AG08396 (cell line): Measurements from ENCODE around the gene ZC3H6.
"Not testable (repeated sequence)": the region's sequence is repeated elsewhere in the genome, so short reads cannot be mapped to it uniquely, and the experiment has no call there.

Experiments used
- DNase-seq: peaks from one replicate; pipeline ENCODE4 v3.0.0; 2012; ENCODE audit warnings: low spot score, mixed read lengths

The ZC3H6 gene

GRCh38 chr2:112321375-112322320, 46.3 kb downstream of the ZC3H6 start:
- DNase-seq: no peak

GRCh38 chr2:112322919-112323318, 47.5 kb downstream of the ZC3H6 start:
- no peak for DNase-seq

- no peak for DNase-seq
Measured at GRCh38 chr2:112332123-112332696, 56.8 kb downstream of the ZC3H6 start.

- no peak for DNase-seq
Measured at GRCh38 chr2:112335600-112335999, 60.2 kb downstream of the ZC3H6 start.

GRCh38 chr2:112339986-112340385, 64.6 kb downstream of the ZC3H6 start:
- no peak for DNase-seq

- no peak for DNase-seq
Measured at GRCh38 chr2:112340475-112341267, 65.3 kb downstream of the ZC3H6 start.

- DNase-seq: no peak
Measured at GRCh38 chr2:112342067-112342550, 66.7 kb downstream of the ZC3H6 start.

- DNase-seq: no peak
Measured at GRCh38 chr2:112343827-112344585, 68.6 kb downstream of the ZC3H6 start.

GRCh38 chr2:112345030-112346027, 69.9 kb downstream of the ZC3H6 start:
- no peak for DNase-seq

GRCh38 chr2:112352292-112352691, 76.9 kb downstream of the ZC3H6 start:
- not testable (repeated sequence) for DNase-seq

- not testable (repeated sequence) for DNase-seq
Measured at GRCh38 chr2:112352809-112353603, 77.6 kb downstream of the ZC3H6 start.

GRCh38 chr2:112354335-112354734, 78.9 kb downstream of the ZC3H6 start:
- DNase-seq: not testable (repeated sequence)

GRCh38 chr2:112360055-112360454, 84.7 kb downstream of the ZC3H6 start:
- not testable (repeated sequence) for DNase-seq
